ENCODE data around the gene LRRC74B.

LRRC74B gene

DNA sequence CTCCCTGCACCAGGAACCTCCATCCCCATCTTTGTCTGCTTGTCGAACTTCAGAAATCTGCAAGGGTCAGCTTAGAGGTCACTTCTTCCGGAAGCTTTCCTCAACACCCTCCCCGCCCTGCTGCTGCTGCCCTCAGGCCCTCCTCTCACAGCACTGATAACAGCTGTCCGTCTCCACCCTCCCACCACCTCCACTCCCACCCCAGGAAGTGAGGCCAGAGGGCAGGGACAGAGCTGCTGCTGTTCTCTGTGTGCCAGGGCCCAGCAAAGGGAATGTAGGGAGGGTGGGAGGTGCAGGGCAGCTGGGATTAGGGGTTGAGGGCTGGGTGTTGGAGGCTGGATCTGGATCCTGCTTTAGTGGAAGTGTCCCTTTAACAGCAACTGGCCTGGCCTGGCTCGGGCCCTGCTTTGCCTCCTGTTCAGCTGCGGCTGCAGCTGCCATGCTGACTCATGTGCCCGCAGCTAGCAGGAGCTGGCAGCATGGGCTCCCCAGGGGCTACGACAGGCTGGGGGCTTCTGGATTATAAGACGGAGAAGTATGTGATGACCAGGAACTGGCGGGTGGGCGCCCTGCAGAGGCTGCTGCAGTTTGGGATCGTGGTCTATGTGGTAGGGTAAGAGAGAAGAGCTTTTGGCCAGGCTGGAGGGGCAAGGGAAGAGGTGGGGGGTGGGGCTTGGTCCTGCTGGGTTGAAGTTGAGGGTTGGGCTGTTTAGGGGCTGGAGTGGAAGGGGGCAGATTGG lies 30.9 kb upstream of the LRRC74B start, which contains the start of gene P2RX6:
TSS of gene P2RX6 (plus strand) at position 440 of the 740 bp plus-strand sequence. CDS start at position 450, 10 bp downstream.
- no peak for DNase-seq

DNA sequence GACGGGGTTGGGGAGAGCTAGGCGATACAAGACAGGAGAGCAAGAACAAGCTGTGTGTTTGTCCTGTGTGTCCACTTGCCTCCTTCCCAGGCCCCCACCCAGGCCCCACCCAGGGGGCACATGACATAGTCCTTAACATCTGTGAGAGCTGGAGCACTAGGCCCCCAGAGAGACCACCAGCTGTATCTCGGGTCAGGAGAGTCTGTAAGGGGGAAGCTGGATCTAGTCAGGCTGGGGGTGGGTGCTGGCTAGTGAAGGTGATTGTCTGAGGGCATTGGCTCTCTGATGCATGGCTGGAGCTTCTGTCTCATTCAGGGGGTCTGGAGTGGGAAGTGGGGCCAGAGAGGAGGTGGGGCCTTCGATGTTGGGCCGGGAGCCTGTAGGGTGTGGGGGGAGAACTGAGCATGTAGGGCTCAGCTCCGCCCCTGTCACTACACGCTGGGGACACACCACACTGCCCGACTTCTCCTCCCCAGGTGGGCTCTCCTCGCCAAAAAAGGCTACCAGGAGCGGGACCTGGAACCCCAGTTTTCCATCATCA lies 30.2 kb upstream of the LRRC74B start:
- DNase-seq, result no peak

DNA sequence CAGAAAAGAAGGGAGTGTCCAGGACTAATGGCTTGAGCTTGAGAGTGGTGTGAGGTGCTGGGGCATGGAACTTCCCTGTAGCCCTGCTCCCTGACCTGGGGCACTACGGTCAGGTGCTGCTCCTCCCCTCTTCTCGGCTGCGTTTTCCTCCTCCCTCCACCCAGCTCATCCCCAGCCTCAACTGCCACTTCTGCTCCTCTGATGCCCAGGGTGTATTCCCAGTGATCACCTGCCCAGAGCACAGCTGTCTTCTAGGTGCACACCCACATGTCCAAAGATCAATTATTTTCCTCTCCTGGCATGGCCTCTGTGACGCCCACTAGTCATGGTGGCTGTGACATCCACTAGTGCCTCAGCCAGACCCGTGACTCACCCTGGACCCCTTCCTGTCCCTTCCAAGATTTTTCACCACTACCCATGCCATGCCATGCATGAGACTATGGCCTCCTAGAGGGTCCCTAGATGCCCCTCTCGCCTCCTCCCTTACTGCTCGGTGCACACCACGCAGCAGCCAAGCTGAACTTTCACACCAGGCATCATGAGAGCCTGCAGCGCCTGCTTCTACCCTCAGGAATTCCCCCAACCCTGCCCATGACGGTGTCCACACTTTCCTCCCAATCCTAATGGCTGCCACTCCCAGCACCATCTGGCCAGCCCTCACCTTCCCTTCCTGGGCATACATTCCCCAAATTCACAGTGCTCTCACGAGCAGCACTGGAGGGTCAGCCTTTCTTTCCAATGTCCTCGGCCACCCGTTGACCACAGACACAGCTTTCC lies 28.9 kb upstream of the LRRC74B start:
- DNase-seq, result no peak

DNA sequence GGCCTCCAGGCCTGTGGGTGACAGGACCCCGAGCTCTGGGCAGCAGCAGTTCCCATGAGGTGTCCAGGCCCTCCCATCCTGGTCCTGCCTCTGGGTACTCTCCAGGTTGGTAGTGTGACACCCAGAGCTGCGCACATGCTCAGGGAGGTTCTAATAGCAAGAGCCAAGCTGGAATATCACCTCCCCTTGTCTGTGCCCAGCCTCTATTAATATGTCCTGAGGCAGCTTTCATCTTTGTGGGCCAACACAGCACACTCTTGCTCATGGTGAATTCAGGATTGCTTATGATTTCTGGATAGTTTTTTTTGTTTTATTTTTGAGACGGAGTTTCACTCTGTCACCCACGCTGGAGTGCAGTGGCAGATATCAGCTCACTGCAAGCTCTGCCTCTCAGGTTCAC lies 27.4 kb upstream of the LRRC74B start:
- no peak for DNase-seq

DNA sequence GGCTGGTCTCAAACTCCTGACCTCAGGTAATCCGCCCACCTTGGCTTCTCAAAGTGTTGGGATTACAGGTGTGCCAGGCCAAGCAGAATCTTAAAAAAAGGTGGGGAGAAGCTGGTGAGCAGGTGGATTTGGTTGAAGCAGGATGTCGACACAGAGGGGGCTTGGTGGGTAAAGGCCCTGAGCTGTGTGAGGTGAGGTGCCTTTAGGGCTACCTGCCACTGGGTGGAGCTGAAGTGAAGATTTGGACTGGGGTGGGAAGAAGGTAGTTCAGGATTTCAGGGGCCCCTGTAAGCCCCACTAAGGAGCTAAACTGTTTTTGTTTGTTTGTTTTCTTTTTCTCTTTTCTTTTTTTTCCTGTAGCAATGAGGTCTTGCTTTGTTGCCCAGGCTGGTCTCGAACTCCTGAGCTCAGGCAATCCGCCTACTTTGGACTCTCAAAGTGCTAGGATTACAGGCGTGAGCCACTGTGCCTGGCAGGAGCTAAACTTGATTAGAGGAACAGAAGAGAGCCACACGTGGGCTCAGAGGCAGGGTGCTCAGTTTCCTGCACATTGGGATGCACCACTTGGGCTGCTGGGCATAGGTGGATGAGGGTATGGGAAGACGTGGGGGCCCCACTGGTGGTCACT lies 24.8 kb upstream of the LRRC74B start:
- DNase-seq, result no peak

DNA sequence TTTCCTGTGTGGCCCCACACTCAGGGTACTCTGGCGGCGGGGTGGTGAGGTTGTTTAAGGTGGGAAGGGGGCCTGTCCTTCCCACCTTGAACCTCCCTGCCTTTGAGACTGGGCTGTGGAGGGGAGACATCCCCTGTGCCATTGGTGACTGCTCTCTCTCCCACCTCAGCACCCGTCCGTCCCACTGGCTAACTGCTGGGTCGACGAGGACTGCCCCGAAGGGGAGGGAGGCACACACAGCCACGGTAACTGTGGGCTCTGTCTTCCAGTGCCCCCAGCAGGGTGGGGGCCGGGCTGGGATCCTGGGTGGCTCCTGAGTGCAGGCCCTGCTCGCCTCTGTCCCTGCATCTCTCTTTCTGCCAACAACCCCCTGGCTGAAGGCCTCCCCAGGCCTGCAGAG lies 23.2 kb upstream of the LRRC74B start:
- DNase-seq, result no peak

DNA sequence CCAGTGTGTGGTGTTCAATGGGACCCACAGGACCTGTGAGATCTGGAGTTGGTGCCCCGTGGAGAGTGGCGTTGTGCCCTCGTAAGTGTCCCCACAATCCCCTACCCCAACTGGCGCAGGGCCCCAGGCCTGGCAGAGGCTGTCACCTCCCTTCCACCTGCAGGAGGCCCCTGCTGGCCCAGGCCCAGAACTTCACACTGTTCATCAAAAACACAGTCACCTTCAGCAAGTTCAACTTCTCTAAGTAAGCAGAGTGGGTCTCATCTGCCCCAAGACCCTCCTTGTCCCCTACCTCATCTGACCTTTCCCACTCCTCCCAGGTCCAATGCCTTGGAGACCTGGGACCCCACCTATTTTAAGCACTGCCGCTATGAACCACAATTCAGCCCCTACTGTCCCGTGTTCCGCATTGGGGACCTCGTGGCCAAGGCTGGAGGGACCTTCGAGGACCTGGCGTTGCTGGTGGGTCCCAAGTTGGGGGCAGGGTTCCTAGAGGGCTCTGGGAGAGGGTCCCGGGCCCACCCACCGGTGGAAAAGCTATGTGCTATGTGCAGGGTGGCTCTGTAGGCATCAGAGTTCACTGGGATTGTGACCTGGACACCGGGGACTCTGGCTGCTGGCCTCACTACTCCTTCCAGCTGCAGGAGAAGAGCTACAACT lies 22.7 kb upstream of the LRRC74B start:
- no peak for DNase-seq

DNA sequence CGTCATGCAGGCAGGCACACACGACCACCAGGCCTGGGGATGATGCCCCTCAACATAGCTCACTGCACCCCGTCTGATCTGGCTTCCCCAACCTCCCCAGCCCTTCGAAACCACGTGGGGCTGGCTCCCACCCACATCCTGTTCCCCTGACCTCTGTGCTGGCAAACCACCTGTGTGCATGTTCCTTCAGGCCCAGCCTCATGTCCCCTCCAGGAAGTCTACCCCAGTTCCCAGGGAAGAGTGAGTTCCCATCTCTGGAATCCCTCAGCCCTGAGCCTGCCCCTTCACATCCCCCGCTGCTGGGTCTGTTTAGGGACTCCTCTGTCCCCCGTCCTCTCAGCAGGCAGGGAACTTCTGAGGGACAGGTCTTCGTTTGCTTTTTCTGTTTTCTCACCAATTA lies 20.5 kb upstream of the LRRC74B start:
- DNase-seq, result no peak

DNA sequence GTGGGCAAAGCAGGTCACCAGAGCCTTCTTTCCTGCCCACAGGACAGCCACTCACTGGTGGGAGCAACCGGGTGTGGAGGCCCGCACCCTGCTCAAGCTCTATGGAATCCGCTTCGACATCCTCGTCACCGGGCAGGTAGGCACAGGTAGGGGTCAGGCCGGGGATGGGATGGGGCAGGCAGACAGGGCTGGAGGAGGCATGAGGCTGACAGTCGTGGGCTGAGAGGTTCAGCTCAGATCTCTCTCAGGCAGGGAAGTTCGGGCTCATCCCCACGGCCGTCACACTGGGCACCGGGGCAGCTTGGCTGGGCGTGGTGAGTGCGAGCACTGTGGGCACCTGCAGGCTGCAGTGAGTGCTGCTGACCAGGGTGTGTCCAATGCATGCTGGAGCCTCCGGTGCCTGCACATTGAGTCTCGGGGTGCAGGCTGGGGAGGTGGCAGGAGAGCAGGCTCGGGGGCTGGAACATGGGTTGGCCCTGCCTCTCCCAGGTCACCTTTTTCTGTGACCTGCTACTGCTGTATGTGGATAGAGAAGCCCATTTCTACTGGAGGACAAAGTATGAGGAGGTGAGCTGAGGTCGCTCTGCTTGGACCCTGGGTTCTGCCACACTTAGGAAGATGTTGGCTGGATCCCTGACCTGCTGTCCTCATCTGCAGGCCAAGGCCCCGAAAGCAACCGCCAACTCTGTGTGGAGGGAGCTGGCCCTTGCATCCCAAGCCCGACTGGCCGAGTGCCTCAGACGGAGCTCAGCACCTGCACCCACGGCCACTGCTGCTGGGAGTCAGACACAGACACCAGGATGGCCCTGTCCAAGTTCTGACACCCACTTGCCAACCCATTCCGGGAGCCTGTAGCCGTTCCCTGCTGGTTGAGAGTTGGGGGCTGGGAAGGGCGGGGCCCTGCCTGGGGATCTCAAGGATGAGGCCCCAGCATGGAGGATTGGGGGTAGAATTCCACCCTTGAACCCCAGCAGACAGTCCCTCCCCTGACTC lies 19.7 kb upstream of the LRRC74B start:
- DNase-seq, result no peak

DNA sequence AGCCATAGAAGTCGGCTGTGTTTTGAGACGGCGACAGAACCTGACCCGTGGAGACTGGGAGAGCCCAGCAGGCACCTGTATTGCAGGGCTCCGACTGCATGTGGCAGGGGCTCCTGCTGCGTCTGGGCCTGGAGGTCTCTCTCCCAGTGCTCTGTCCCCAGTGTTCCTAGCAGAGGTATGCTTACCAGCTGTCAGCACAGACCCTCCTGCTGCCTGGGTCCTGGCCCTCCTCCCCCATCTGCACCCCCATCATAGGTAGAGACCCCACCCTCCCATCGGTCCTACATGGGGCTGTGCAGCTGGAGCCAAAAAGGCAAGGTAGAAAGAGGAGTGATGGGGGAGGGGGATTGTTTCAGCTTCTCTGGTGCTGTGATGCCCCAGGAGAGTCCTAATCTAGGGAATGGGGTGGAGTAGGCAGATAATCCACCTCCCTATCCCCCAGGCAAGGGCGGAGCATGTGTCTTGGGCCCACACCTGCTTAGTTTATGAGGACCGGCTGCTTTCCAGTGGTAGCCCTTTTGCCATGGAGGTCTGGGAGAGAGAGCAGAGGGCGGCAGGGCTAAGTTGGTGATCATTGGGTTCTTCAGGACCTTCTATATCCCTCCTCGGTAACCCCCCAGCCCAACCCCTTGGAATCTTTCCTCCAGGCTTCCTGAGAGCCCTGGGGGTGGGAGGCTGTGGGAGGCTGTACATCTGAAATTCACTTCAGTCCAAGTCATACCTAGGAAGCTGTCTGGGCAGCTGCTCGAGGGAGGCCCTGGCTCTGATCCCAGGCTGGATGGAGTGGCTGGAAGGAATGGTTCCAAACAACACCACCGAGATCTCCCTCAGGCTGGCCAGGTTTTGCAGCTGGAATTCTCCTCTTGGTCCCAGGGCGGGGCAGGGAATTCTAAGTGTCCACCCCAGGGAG lies 18.7 kb upstream of the LRRC74B start:
- DNase-seq, result no peak

DNA sequence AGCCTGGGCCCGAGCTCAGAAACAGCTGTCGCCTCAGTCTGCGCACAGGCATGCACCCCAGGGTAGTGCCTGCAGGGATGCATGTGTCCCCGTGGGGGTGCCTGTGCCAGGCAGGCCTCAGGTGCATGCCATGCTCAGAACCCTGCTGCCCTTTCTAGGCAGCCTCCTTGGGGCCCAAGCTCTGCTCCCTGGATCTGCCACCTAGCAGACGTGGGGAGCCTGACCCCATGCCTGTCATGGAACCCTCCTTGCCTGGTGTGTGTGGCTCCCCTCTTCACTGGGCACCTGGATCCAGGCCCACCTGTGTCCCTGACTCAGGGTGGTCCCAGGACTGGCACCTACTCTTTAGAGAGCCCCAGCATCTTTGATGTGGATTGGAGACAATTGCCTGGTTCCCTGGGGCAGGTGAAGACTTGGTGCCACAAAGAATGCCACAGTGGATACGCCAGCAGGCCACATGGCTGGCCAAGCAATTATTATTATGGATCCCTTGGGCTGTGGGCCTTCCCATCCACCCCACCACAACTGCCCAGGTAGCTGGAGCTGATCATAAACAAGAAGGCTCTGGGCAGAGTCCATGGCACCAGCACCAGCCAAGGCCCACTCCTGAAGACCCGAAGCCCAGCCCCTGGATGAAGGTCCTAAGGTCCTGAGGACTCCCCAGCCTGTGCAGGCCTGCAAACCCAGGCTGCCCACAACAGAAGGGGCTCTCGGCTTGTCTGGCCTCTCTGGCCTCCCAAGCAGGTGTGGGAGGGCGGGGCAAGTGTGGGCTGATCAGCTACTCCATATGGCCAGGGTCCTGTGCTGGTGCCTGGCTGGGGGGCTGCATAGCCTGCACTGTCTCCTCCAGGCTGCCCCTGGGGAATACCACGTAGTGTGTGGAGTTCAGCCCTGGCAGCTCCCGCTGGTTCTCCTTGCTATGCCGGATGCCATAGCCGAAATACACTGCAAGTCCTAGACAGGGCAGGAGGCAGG lies 17.2 kb upstream of the LRRC74B start:
- no peak for DNase-seq

DNA sequence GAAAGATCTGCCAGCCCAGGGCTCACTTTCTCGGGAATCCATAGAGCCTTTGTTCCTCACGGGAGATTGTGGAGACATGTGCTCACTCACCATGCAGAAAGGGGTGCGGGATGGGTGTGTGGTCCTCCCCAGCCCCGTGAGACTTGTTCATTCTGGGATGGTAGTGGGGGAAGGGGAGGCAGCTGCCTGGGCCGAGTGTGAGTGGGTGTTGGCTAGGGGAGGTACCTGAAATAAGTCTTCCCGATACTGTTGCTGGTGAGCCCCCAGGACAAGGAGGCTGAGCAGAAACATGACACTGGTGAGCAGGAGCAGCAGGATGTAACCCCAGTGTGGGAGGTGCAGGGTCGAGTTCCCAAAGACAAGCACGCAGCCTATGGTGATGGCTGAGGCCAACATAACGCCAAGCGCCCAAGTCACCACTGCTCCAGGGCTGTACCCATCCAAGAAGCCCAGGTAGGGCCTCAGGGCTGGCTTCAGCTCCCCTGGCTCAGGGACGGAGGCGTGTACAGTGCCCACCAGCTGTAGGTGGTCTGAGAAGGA lies 16.2 kb upstream of the LRRC74B start:
- DNase-seq, result no peak

DNA sequence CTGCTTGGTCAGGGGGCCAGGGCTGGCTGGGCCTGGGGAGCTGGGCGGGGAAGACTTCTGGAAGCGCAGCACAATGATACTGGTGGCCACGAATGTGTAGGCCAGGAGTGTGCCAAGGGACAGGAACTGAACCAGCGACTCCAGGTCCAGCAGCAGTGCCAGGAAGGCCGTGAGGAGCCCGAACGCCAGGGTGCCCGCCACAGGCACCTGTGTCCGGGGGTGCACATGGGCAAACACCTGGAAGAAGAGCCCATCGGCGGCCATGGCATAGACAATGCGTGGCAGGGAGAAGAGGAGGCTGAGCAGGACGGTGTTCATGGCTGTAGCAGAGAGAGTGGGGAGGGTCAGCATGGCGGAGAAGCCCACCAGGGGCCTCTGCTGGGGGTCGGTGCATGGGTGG lies 15.7 kb upstream of the LRRC74B start:
- no peak for DNase-seq

DNA sequence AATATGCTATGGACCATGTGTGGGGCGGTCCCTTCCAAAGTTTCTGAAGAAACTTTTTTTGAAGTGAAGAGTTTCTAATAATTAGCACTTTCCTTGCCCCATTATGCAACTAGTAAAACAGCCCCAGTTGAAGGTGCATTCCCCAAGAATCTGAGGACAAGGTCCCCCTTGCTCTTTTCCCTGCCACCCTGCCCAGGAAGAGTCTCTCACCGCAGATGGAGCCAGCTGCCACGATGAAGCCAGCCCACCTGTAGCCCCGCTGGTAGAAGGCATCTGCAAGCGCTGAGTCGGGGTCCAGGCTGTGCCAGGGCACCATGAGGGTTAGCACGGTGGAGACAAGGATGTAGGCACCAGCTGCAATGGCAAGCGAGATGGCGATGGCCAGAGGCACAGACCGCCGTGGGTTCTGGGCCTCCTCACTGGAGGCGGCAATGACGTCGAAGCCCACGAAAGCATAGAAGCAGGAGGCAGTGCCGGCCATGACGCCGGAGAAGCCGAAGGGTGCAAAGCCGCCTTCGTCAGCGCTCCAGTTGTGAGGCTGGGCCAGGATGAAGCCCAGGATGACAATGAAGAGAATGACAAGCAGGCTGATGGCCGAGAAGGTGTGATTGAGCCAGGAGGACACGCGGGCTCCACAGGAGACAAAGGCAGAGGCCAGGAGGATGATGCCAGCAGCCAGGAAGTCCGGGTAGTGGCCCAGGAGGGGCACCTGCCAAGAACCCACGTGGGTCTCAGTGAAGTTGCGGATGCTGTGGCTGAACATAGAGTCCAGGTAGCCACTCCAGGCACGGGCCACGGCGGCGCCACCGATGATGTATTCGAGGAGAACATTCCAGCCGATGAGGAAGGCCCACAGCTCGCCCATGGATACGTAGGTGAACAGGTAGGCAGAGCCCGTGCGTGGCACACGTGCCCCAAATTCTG lies 14.9 kb upstream of the LRRC74B start:
- DNase-seq, result no peak

DNA sequence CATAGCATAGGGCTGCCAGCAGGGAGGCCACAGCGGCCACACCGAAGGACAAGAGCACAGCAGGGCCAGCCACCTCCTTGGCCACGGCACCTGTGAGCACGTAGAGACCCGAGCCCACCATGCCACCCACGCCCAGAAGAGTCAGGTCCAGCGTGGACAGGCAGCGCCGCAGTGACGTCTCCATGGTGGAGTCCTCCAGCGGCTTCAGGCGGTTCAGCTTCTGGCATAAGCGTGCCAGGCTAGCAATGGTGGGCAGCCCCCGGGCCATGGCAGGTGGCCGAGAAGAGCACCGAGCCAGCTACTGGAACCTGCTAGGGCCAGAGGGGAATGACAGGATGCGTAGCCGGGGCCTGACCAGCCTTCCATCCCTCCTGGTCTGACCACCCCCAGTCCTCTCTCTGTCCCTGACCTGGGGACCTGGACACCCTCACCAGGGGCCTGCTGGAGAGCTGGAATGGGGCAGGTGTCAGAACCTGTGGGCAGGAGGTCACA lies 14.2 kb upstream of the LRRC74B start:
- DNase-seq, result no peak

DNA sequence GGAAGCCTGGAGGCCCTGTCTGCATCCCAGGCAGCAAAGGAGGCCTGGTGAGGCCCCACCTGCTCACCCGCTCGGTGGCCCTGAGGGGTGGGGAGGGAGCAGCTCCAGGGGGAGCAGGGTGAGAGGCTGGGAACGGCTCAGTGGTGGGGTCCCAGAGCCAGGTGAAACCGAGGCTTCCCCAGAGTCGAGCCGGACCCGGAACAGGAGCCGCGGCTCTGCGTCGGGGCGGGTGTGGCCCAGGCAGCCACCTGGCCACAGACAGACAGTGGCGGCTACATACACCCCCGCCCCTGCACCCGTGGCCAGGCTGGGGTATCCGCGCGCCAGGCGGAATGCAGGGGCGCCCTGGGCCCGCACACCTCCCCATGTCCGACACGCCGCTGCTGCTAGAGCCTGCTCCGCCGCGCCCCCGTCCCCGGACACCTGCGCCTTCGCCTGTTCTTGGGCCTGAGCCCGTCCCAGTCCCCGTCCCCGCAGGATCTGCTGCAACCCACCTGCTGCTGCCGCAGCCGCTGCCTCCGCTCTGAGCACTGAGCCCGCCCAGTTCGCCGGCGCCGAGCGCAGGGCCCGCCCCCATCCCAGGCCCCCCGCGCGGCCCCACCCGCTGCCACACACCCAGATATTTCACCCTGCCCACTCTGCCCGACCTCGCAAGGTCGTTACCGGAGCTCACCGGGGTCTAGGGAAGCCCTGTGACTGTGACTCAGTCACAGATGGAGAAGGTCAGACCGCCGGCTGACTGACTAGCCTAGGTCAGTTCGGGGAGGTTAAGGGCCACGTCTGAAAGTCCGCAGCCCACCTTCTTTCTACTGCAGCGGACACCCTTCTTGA lies 13.5 kb upstream of the LRRC74B start, which contains the start of gene SLC7A4:
TSS of gene SLC7A4 (minus strand) at position 525 of the 831 bp plus-strand sequence. CDS start 749 bp downstream, outside the sequence.
- no peak for DNase-seq
